ENCODE data around the gene ERN1. TPM values are rescaled to one million over a fixed set of nuclear protein-coding genes. Genes with fewer than 3 reads are reported as not detected.

The ERN1 gene
- total and polyA plus RNA-seq, 2 donors (not counting 3 experiments of a cell fraction or from before 2014, with no cell fraction given) = 9.1 to 21.5 TPM

DNA sequence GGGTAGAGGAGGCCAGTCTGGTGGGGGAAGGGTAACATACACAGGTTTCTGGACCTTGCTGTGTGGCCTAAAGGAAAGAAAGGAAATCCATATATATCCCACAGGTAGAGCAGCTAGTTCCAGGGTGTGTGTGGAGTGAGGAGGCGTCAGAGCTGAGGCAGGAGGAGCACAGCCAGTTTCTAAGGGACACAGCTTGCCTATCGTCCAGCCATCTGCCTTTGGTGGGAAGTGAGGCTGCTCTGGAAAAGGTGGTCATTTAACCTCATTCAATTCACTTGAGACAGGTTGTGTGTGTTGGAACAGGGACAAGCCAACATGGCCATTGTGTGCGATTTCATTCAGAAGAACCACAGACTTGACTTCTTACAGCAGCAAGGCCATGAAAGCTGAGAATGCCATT is 36.9 kb upstream of the ERN1 start:
- FAIRE-seq (no peak), DNase-seq (ENCODE audit: low read depth, low spot score) (no peak)
- no peaks in the 10 kb centered on the region for H3K9me3 ChIP-seq (replicated peaks; ENCODE audit: control insufficient read depth, insufficient read depth, low read length)
- intact Hi-C loops (cut with micrococcal nuclease) (no loop called here), dilution Hi-C loops (cut with MboI; ENCODE audit: extremely low pct_ligation_motif_present, low sequenced_read_pairs) (no loop called here)
- no TSS peak for BruUV-seq (replicated peaks)
- ChIA-PET POLR2A (no interaction called here), CTCF (interaction anchor here (0.8 to 3.3 kb wide), 4 partner anchors 13 to 33 kb away, joined by 3 to 13 read pairs (median 5); no protein-coding TSS in a partner anchor)
- no peaks in the 10 kb centered on the region for H3K9me1 ChIP-seq (replicated peaks; ENCODE audit: control insufficient read depth, extremely low read depth, insufficient read depth, low read length)
- peaks cover 0 to 2% of the 10 kb centered on the region in 2 experiments for H3K36me3 ChIP-seq (ENCODE audit: control insufficient read depth in 2 of 2, extremely low read depth in 1 of 2, insufficient read depth in 2 of 2, low read length in 2 of 2)
- no peak overlapping the region for H3K4me3 ChIP-seq (replicated peaks in 1 of 3; ENCODE audit: insufficient read depth in 1 of 3, low read depth in 1 of 3, low read length in 3 of 3)
- TF ChIP-seq JUN (IDR thresholded peaks at IDR 0.05; ENCODE audit: borderline replicate concordance, insufficient read depth, insufficient read length, low read depth) = no peak
- TF ChIP-seq FOS (IDR thresholded peaks at IDR 0.05; ENCODE audit: borderline replicate concordance, insufficient read depth, low read length) = no peak
- TF ChIP-seq POLR2AphosphoS5 (IDR thresholded peaks at IDR 0.05; ENCODE audit: insufficient read depth, low read depth, low read length) = no peak
- TF ChIP-seq, protein P1, sequence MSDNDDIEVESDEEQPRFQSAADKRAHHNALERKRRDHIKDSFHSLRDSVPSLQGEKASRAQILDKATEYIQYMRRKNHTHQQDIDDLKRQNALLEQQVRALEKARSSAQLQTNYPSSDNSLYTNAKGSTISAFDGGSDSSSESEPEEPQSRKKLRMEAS (IDR thresholded peaks at IDR 0.05; ENCODE audit: insufficient read depth, insufficient read length) = no peak
- TF ChIP-seq GATA2 (IDR thresholded peaks at IDR 0.05; ENCODE audit: insufficient read depth, insufficient read length, low read depth, low read length) = no peak
- TF ChIP-seq MYC (IDR thresholded peaks at IDR 0.05; ENCODE audit: low read depth, low read length) = no peak
- TF ChIP-seq POLR2A (IDR thresholded peaks at IDR 0.05; ENCODE audit: low read depth, low read length) = no peak
- TF ChIP-seq, protein P2, sequence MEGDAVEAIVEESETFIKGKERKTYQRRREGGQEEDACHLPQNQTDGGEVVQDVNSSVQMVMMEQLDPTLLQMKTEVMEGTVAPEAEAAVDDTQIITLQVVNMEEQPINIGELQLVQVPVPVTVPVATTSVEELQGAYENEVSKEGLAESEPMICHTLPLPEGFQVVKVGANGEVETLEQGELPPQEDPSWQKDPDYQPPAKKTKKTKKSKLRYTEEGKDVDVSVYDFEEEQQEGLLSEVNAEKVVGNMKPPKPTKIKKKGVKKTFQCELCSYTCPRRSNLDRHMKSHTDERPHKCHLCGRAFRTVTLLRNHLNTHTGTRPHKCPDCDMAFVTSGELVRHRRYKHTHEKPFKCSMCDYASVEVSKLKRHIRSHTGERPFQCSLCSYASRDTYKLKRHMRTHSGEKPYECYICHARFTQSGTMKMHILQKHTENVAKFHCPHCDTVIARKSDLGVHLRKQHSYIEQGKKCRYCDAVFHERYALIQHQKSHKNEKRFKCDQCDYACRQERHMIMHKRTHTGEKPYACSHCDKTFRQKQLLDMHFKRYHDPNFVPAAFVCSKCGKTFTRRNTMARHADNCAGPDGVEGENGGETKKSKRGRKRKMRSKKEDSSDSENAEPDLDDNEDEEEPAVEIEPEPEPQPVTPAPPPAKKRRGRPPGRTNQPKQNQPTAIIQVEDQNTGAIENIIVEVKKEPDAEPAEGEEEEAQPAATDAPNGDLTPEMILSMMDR (IDR thresholded peaks at IDR 0.05; ENCODE audit: extremely low read depth in 1 of 2, insufficient read depth in 1 of 2, low read depth in 1 of 2, low read length in 2 of 2) = no peak
- TF ChIP-seq EZH2 (IDR thresholded peaks at IDR 0.05; ENCODE audit: borderline replicate concordance, low read depth, low read length, severe bottlenecking) = no peak
- no peaks in the 10 kb centered on the region for H3K79me2 ChIP-seq (ENCODE audit: control insufficient read depth, insufficient read depth, low read length)
- H2AFZ ChIP-seq (ENCODE audit: low read depth, low read length) = no peak overlapping the region
- no peaks in the 10 kb centered on the region for H4K20me1 ChIP-seq (replicated peaks; ENCODE audit: control insufficient read depth, extremely low read depth, insufficient read depth, low read length)
- H3K4me1 ChIP-seq (ENCODE audit: control insufficient read depth, extremely low read depth, insufficient read depth, low read length) = peaks cover 13% of the 10 kb centered on the region
- no peak overlapping the region for H3K9ac ChIP-seq (replicated peaks; ENCODE audit: extremely low read depth, insufficient read depth, low read length)
- H3K27ac ChIP-seq (ENCODE audit: insufficient read depth, low read depth, low read length) = no peak overlapping the region
- H3K27me3 ChIP-seq (ENCODE audit: control insufficient read depth in 2 of 2, insufficient read depth in 2 of 2, low read length in 2 of 2) = no peaks in the 10 kb centered on the region
- no peak overlapping the region for H3K4me2 ChIP-seq (ENCODE audit: insufficient read depth, low read length)
